PC-3 (cell line): Measurements from ENCODE around the gene TGM4.

ENCODE experiments used
- CTCF ChIP-seq: fragments of 300-600 bp; sonication (generic); conservative IDR thresholded peaks from 2 replicates; pipeline ENCODE4 v1.5.1; 2017; ENCODE audit warnings: antibody characterized with exemption, low read depth, mild to moderate bottlenecking, low read length
- EZH2 ChIP-seq: fragments of 300-600 bp; sonication (generic); IDR thresholded peaks from one replicate; pipeline ENCODE4 v1.6.1; 2017; ENCODE audit warnings: antibody characterized with exemption, mild to moderate bottlenecking, low read length; ENCODE audit not compliant: unreplicated experiment

- TF ChIP-seq CTCF (no peak), EZH2 (no peak)
These were observed 49.4 kb downstream of the TGM4 start for GRCh38 chr3:44923632-44924456.
